HepG2 (cell line): ENCODE data around the gene LCN12. TPM values are rescaled to one million over a fixed set of nuclear protein-coding genes. Genes with fewer than 3 reads are reported as not detected.

Experiments used
- ARNT ChIP-seq: fragments of 450-650 bp; IDR thresholded peaks from 2 replicates; pipeline ENCODE4 v1.6.1; 2017
- CENPT ChIP-seq: sonication (generic); formaldehyde crosslinking; IDR thresholded peaks from 2 replicates; pipeline ENCODE4 v1.8.0; 2022; ENCODE audit warnings: low read depth, mild to moderate bottlenecking, moderate library complexity, missing genetic modification reagents
- GFI1 ChIP-seq: sonication (generic); formaldehyde crosslinking; IDR thresholded peaks from 2 replicates; pipeline ENCODE4 v1.5.0; 2020; ENCODE audit warnings: missing genetic modification reagents, mild to moderate bottlenecking, borderline replicate concordance
- HNRNPLL ChIP-seq: fragments of 200-400 bp; formaldehyde crosslinking; IDR thresholded peaks from 2 replicates; pipeline ENCODE4 v1.6.1; 2017; ENCODE audit warnings: mild to moderate bottlenecking, low read depth, low read length; ENCODE audit not compliant: poor library complexity, severe bottlenecking
- MAFG ChIP-seq: sonication (generic); formaldehyde crosslinking; IDR thresholded peaks from 2 replicates; pipeline ENCODE4 v1.5.1; 2020; ENCODE audit warnings: mild to moderate bottlenecking, missing genetic modification reagents
- MEIS1 ChIP-seq: sonication (generic); formaldehyde crosslinking; IDR thresholded peaks from 2 replicates; pipeline ENCODE4 v1.9.0; 2021; ENCODE audit warnings: mild to moderate bottlenecking, missing genetic modification reagents, moderate library complexity, borderline replicate concordance
- MYNN ChIP-seq: sonication (generic); formaldehyde crosslinking; IDR thresholded peaks from 2 replicates; pipeline ENCODE4 v1.4.0; 2020; ENCODE audit warnings: mild to moderate bottlenecking, low read depth, missing genetic modification reagents
- NFKB2 ChIP-seq: sonication (generic); formaldehyde crosslinking; IDR thresholded peaks from 2 replicates; pipeline ENCODE4 v1.4.0; 2020; ENCODE audit warnings: missing genetic modification reagents, borderline replicate concordance
- PCBP2 ChIP-seq: fragments of 200-400 bp; formaldehyde crosslinking; optimal IDR thresholded peaks from 2 replicates; pipeline ENCODE3; 2018; ENCODE audit warnings: low read length, low read depth; ENCODE audit not compliant: poor library complexity, severe bottlenecking
- TBX2 ChIP-seq: sonication (generic); formaldehyde crosslinking; IDR thresholded peaks from 2 replicates; pipeline ENCODE4 v1.5.0; 2020; ENCODE audit warnings: missing genetic modification reagents, mild to moderate bottlenecking, borderline replicate concordance
- U2AF2 ChIP-seq: fragments of 200-400 bp; formaldehyde crosslinking; IDR thresholded peaks from 2 replicates; pipeline ENCODE4 v1.6.1; 2017; ENCODE audit warnings: low read depth, mild to moderate bottlenecking, low read length
- ZBTB39 ChIP-seq: sonication (generic); formaldehyde crosslinking; IDR thresholded peaks from 2 replicates; pipeline ENCODE4 v1.5.0; 2020; ENCODE audit warnings: missing genetic modification reagents
- ZC3H13 ChIP-seq: sonication (generic); formaldehyde crosslinking; IDR thresholded peaks from 2 replicates; pipeline ENCODE4 v1.8.1; 2023; ENCODE audit warnings: mild to moderate bottlenecking, missing genetic modification reagents, moderate library complexity
- ZNF317 ChIP-seq: sonication (generic); formaldehyde crosslinking; IDR thresholded peaks from 2 replicates; pipeline ENCODE4 v1.5.0; 2020; ENCODE audit warnings: mild to moderate bottlenecking, missing genetic modification reagents
- ZNF775 ChIP-seq: sonication (generic); formaldehyde crosslinking; IDR thresholded peaks from 2 replicates; pipeline ENCODE4 v1.4.0; 2020; ENCODE audit warnings: missing genetic modification reagents, mild to moderate bottlenecking, moderate library complexity, borderline replicate concordance
- ZSCAN20 ChIP-seq: sonication (generic); formaldehyde crosslinking; IDR thresholded peaks from 2 replicates; pipeline ENCODE4 v1.4.0; 2020; ENCODE audit warnings: missing genetic modification reagents, mild to moderate bottlenecking, borderline replicate concordance
- polyA plus RNA-seq, 8 experiments: library from polyadenylated mRNA; depleted of rRNA in 3 of 8; stranded (reverse) in 7 of 8; unstranded in 1 of 8; fragments of >200 nt; fragmentation: Illumina TruSeq in 4 of 8; extraction: Trizol in 4 of 8; gene quantifications; 2 replicates each; pipeline versions ENCODE4 v1.2.1 to v1.2.3, GENCODE V29; 2011 to 2016; ENCODE audit warnings: low read depth in 4 of 8, missing spikeins in 1 of 8, mixed read lengths in 1 of 8; ENCODE audit not compliant: insufficient read depth in 1 of 8
- total RNA-seq, 5 experiments: library from RNA; depleted of rRNA; stranded (reverse); fragments of >200 nt; fragmentation: Illumina TruSeq; extraction: Trizol; gene quantifications; 2 replicates each; pipeline ENCODE4 v1.2.3, GENCODE V29; 2016; ENCODE audit warnings: low read depth in 1 of 5
- TF ChIP-seq, protein P1 (sequence below): sonication (generic); formaldehyde crosslinking; IDR thresholded peaks from 2 replicates; pipeline ENCODE4 v1.9.0; 2021; ENCODE audit warnings: missing genetic modification reagents, mild to moderate bottlenecking, borderline replicate concordance
- TF ChIP-seq, protein P2 (sequence below): IDR thresholded peaks from 2 replicates; pipeline ENCODE4 v1.6.1; 2016; ENCODE audit warnings: missing compliant biosample characterization, missing genetic modification reagents, borderline replicate concordance
- TF ChIP-seq, protein P3 (sequence below): sonication (generic); formaldehyde crosslinking; conservative IDR thresholded peaks from 2 replicates; pipeline ENCODE4 v1.4.0; 2020; ENCODE audit warnings: missing genetic modification reagents
- TF ChIP-seq, protein P4 (sequence below): sonication (generic); formaldehyde crosslinking; IDR thresholded peaks from 2 replicates; pipeline ENCODE4 v1.5.1; 2020; ENCODE audit warnings: missing genetic modification reagents, mild to moderate bottlenecking, borderline replicate concordance

Gene LCN12
- total and polyA plus RNA-seq, 2 of the 13 experiments (the other 11 are each of a cell fraction or from before 2014, with no cell fraction given): 3.4 to 6.9 TPM

DNA sequence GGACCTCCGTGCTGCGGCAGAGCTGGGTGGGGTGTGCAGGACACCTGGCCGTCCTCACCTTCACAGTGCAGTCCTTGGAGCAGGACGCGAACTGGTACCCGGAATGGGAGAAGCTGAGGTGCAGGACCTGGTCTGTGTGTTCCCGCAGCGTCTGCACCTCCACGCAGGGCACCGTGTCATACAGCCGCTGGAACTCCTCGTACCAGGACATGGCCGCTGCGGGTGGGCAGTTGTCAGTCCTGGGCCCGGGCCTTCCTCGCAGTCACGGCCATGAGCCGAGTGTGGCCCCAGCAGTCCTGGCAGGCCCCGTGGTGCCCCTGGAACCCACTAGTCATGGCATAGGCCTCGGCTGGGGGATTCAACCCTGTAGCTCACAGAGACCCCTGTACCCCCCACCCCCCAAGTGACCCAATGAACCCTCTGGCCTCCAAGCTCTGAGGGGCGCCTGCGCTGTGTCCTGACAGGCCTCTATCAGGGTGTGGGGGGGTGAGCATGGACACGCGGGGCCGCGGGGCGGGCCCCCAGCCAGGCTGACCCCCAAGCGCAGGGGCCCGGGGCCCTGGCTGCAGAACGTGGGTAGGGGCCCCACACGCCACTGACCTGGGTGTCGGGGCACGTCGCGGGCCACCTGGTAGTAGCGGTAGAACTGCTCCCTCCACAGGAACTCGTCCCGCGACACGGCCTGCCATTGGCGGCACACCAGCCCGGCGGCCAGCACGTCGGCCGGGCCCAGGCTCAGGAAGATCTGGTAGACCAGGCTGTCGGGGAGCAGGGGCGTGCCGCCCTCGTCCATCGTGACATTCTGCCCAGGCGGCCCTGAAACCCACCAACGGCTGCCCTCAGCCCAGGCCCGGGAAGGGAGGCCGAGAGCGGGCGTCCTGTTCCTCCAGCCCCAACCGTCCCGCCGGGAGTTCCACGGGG, 8.5 kb upstream of the LCN12 start (continued):
- TF ChIP-seq ZBTB39 (CRISPR knock-in tag): no peak
- TF ChIP-seq PCBP2: no peak
- TF ChIP-seq HNRNPLL: no peak
- TF ChIP-seq NFKB2: no peak
- TF ChIP-seq CENPT (CRISPR knock-in tag): no peak
- TF ChIP-seq, protein P1, sequence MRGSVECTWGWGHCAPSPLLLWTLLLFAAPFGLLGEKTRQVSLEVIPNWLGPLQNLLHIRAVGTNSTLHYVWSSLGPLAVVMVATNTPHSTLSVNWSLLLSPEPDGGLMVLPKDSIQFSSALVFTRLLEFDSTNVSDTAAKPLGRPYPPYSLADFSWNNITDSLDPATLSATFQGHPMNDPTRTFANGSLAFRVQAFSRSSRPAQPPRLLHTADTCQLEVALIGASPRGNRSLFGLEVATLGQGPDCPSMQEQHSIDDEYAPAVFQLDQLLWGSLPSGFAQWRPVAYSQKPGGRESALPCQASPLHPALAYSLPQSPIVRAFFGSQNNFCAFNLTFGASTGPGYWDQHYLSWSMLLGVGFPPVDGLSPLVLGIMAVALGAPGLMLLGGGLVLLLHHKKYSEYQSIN: no peak
- TF ChIP-seq MEIS1 (CRISPR knock-in tag): no peak; the same call in 1 of the 2 replicates
- TF ChIP-seq, protein P2, sequence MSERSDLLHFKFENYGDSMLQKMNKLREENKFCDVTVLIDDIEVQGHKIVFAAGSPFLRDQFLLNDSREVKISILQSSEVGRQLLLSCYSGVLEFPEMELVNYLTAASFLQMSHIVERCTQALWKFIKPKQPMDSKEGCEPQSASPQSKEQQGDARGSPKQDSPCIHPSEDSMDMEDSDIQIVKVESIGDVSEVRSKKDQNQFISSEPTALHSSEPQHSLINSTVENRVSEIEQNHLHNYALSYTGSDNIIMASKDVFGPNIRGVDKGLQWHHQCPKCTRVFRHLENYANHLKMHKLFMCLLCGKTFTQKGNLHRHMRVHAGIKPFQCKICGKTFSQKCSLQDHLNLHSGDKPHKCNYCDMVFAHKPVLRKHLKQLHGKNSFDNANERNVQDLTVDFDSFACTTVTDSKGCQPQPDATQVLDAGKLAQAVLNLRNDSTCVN (CRISPR knock-in tag): no peak
- TF ChIP-seq ZNF775 (CRISPR knock-in tag): no peak
- TF ChIP-seq ARNT: no peak
- no peak for TF ChIP-seq MYNN (CRISPR knock-in tag)
- TF ChIP-seq, protein P3, sequence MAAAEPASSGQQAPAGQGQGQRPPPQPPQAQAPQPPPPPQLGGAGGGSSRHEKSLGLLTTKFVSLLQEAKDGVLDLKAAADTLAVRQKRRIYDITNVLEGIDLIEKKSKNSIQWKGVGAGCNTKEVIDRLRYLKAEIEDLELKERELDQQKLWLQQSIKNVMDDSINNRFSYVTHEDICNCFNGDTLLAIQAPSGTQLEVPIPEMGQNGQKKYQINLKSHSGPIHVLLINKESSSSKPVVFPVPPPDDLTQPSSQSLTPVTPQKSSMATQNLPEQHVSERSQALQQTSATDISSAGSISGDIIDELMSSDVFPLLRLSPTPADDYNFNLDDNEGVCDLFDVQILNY (CRISPR knock-in tag): no peak
- no peak; the same call in 1 of the 2 replicates for TF ChIP-seq ZC3H13 (CRISPR knock-in tag)
- TF ChIP-seq ZNF317 (CRISPR knock-in tag): 0 out of 2 replicates have a peak, but pooled peaks have one; percentile 1
- TF ChIP-seq TBX2: no peak
- no peak for TF ChIP-seq U2AF2
- TF ChIP-seq ZSCAN20 (CRISPR knock-in tag): no peak
- no peak for TF ChIP-seq GFI1 (CRISPR knock-in tag)
- TF ChIP-seq, protein P4, sequence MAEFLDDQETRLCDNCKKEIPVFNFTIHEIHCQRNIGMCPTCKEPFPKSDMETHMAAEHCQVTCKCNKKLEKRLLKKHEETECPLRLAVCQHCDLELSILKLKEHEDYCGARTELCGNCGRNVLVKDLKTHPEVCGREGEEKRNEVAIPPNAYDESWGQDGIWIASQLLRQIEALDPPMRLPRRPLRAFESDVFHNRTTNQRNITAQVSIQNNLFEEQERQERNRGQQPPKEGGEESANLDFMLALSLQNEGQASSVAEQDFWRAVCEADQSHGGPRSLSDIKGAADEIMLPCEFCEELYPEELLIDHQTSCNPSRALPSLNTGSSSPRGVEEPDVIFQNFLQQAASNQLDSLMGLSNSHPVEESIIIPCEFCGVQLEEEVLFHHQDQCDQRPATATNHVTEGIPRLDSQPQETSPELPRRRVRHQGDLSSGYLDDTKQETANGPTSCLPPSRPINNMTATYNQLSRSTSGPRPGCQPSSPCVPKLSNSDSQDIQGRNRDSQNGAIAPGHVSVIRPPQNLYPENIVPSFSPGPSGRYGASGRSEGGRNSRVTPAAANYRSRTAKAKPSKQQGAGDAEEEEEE (CRISPR knock-in tag): no peak
- no peak for TF ChIP-seq MAFG (CRISPR knock-in tag)
